HEK293T (cell line): ENCODE results near the gene FGD2.
"Not testable (repeated sequence)": the region's sequence is repeated elsewhere in the genome, so short reads cannot be mapped to it uniquely, and the experiment has no call there.

Source experiments
- CTCF ChIA-PET: fragments of 350-600 bp; formaldehyde crosslinking; extraction: SDS; loops from one replicate; lab custom pipeline; 2021; ENCODE audit warnings: antibody characterized with exemption, inconsistent platforms; lab: Yijun Ruan, JAX
- POLR2A ChIA-PET: fragments of 350-600 bp; formaldehyde crosslinking; extraction: SDS; loops from one replicate; lab custom pipeline; 2020; ENCODE audit warnings: antibody characterized with exemption, inconsistent platforms; lab: Yijun Ruan, JAX
- DNase-seq: peaks from one replicate; pipeline ENCODE4 v3.0.0; 2012; ENCODE audit warnings: mixed read lengths; ENCODE audit errors: extremely low spot score
- ARNT ChIP-seq: fragments of 450-650 bp; IDR thresholded peaks from 2 replicates; pipeline ENCODE4 v1.6.1; 2017; ENCODE audit warnings: mild to moderate bottlenecking
- BHLHE40 ChIP-seq: fragments of 450-650 bp; IDR thresholded peaks from 2 replicates; pipeline ENCODE4 v1.6.1; 2016; ENCODE audit warnings: mild to moderate bottlenecking, moderate library complexity, borderline replicate concordance
- CTBP1 ChIP-seq: fragments of 450-650 bp; IDR thresholded peaks from 2 replicates; pipeline ENCODE4 v1.6.1; 2016; ENCODE audit warnings: borderline replicate concordance
- ELF4 ChIP-seq: fragments of 450-650 bp; IDR thresholded peaks from 2 replicates; pipeline ENCODE4 v1.6.1; 2017; ENCODE audit warnings: antibody characterized with exemption
- FOXA1 ChIP-seq: fragments of 450-650 bp; IDR thresholded peaks from 2 replicates; pipeline ENCODE4 v1.6.1; 2016; ENCODE audit warnings: mild to moderate bottlenecking
- FOXK2 ChIP-seq: fragments of 450-650 bp; IDR thresholded peaks from 2 replicates; pipeline ENCODE4 v1.6.1; 2016; ENCODE audit warnings: mild to moderate bottlenecking
- FOXM1 ChIP-seq: fragments of 450-650 bp; IDR thresholded peaks from 2 replicates; pipeline ENCODE4 v1.6.1; 2017; ENCODE audit warnings: mild to moderate bottlenecking, borderline replicate concordance
- HDGF ChIP-seq: fragments of 450-650 bp; IDR thresholded peaks from 2 replicates; pipeline ENCODE4 v1.6.1; 2017; ENCODE audit warnings: antibody characterized with exemption, borderline replicate concordance
- L3MBTL2 ChIP-seq: fragments of 450-650 bp; conservative IDR thresholded peaks from 2 replicates; pipeline ENCODE4 v1.6.1; 2016; ENCODE audit warnings: mild to moderate bottlenecking
- LEF1 ChIP-seq: fragments of 450-650 bp; IDR thresholded peaks from 2 replicates; pipeline ENCODE4 v1.6.1; 2017; ENCODE audit warnings: mild to moderate bottlenecking, borderline replicate concordance
- NFRKB ChIP-seq: fragments of 450-650 bp; IDR thresholded peaks from 2 replicates; pipeline ENCODE4 v1.6.1; 2016; ENCODE audit warnings: mild to moderate bottlenecking, moderate library complexity
- SP1 ChIP-seq: fragments of 450-650 bp; IDR thresholded peaks from 2 replicates; pipeline ENCODE4 v1.6.1; 2017
- SUZ12 ChIP-seq: fragments of 450-650 bp; IDR thresholded peaks from 2 replicates; pipeline ENCODE4 v1.6.1; 2016; ENCODE audit warnings: mild to moderate bottlenecking
- TARDBP ChIP-seq: fragments of 450-650 bp; IDR thresholded peaks from 2 replicates; pipeline ENCODE4 v1.6.1; 2016
- ZNF384 ChIP-seq: fragments of 450-650 bp; IDR thresholded peaks from 2 replicates; pipeline ENCODE4 v1.6.1; 2016
- TF ChIP-seq, protein P1 (sequence below): fragments of 450-650 bp; IDR thresholded peaks from 2 replicates; pipeline ENCODE4 v1.6.1; 2016

FGD2 gene

GRCh38 chr6:37042150-37042549, 36.7 kb downstream of the FGD2 start:
- TF ChIP-seq FOXA1 (no peak), L3MBTL2 (no peak), FOXM1 (no peak), ZNF384 (no peak), ARNT (no peak), ELF4 (no peak), SUZ12 (no peak), SP1 (no peak), FOXK2 (no peak), TARDBP (no peak), NFRKB (no peak), HDGF (no peak), CTBP1 (no peak), BHLHE40 (no peak), LEF1 (no peak)
- TF ChIP-seq, protein P1, sequence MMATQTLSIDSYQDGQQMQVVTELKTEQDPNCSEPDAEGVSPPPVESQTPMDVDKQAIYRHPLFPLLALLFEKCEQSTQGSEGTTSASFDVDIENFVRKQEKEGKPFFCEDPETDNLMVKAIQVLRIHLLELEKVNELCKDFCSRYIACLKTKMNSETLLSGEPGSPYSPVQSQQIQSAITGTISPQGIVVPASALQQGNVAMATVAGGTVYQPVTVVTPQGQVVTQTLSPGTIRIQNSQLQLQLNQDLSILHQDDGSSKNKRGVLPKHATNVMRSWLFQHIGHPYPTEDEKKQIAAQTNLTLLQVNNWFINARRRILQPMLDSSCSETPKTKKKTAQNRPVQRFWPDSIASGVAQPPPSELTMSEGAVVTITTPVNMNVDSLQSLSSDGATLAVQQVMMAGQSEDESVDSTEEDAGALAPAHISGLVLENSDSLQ, result no peak
- ChIA-PET CTCF (interaction anchor here (0.6 to 1.4 kb wide), 2 partner anchors 24 to 750 kb away, joined by 3 read pairs; no protein-coding TSS in a partner anchor), POLR2A (no interaction called here)
- no peak for DNase-seq

DNA sequence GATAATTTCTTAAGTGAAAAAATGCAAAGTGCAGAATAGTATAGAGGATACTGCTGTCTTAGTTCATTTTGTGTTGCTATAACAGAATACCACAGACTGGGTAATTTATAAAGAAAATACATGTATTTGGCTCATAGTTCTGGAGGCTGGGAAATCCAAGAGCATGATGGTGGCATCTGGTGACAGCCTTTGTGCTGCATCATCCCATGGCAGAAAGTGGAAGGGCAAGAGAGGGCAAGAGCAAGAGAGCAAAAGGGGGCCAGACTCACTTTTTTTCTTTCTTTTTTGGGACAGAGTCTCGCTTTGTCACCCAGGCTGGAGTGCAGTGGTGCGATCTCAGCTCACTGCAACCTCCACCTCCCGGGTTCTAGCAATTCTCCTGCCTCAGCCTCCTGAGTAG, 37.6 kb downstream of the FGD2 start:
- CTCF ChIA-PET, result interaction anchor here (0.6 kb wide), 2 partner anchors 167 to 749 kb away, joined by 3 read pairs; no protein-coding TSS in a partner anchor
- DNase-seq, POLR2A ChIA-PET: not testable (repeated sequence)

DNA sequence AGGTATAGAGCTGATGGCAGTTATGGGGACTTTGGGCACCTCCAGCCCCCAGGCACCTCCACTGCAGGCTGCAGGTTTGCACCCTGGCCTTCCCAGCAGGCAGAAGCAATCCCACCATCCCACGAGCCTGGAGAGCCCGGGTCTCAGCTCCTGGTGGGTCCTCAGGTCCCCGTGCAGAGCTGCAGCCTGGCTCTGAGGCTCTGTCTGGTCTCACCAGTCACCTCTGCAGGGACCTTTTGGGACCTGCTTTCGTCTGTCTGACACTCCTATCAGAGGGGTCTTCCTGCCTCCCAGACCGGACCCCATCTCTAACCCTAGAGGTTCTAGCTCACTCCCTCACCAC, 41.9 kb downstream of the FGD2 start:
- TF ChIP-seq CTBP1 (no peak), L3MBTL2 (no peak)
- POLR2A ChIA-PET, result no interaction called here
- CTCF ChIA-PET, result interaction anchor here (0.6 to 1.5 kb wide), 4 partner anchors 29 to 163 kb away, joined by 3 to 4 read pairs (median 4); no protein-coding TSS in a partner anchor
- DNase-seq, result no peak

DNA sequence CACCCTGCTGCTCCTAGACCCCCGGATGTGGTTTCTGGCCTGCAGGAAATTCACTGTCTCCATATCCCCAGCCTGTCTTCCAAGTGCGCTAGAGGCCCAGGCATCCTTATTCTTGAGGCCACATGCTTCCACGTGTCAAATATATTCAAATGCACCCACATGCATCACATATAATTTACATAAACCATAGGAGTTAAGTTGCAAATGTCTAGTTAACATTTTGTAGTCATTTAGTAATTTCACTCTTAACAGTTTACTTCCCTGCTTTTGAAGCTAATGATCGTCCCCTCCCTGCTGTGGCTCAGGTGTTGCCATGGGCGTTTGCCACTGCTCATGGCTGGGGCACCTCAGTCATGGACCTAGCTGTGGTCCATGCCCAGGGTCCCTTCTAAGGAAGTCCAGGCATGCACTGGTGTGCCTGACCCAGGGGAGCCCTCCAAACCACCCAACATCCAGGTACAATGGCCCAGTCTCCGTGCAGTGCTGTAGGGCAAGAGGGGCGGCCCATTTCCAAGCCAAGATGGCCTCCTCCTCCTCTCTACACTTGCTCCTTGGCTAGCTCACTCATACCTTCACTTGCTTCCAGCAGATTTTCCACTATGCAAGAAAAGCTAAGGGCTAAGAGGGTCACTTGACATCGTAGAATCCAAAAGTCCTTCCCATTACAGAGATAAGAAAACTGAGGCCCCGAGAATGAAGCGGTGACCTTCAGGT, 42.4 kb downstream of the FGD2 start:
- TF ChIP-seq SUZ12, result no peak
- TF ChIP-seq BHLHE40, result no peak
- ChIA-PET CTCF (interaction anchor here (0.6 to 1.5 kb wide), 4 partner anchors 30 to 162 kb away, joined by 3 to 4 read pairs (median 4); no protein-coding TSS in a partner anchor), POLR2A (no interaction called here)
- DNase-seq, result no peak

DNA sequence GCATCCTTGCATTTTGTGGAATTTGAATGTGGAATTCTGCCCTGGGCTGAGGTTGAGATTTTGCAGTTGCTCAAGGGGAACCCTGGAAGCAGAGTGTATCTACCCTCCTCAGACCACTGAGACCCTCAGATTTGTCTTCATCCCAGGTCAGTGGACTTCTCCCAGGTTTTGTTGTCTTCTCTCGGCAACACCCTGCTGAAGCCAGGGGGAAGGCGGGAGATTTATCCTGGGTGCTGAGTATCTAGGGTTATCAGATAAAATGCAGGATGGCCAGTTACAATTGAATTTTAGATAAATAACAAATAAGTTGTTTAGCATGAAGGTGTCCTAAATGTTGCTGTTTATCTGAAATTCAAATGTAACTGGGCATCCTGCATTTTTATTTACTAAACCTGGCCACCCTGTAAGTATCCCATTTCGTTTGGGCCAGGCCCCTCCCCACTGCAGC, 43.0 kb downstream of the FGD2 start:
- CTCF ChIA-PET, result interaction anchor here (1.5 kb wide), 1 partner anchor 162 kb away, joined by 4 read pairs; no protein-coding TSS in a partner anchor

DNA sequence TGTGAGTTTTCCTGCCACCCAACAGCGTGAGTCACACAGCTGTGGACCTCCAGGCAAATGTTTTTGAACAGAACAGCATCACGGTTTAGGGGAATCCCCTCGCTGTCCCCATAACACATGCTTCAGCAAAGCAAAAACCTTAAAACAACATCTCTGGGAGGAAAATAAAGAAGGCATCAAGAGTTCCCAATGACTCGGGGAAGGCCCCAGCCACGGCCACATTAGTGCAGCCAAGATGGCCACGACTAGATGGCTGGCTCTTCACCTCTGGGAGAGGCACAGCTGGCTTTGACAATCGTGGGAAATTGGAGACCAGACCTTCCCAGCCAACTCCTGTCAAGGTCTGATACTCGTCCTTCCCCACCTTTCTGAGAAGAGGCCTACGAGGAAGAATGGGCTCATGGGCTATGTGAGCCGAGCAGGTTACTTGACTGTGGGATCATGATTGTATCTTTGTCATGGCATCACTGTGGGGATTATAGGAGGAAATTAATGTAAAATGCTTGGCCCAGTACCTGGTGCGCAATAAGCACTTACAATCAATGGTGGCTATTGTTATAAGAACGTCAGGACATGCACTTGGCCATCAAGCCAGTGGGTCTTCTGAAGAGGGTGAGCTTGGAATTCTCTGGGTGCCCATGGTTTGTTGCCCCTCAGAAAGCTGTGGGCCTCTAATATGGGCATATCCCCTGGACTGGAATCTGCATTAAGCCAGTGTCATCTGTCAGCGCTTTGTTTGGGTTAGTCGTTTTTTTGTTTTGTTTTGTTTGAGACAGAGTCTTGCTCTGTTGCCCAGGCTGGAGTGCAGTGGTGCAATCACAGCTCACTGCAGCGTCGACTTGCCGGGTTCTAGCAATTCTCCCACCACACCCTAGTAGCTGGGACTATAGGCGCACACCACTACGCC, 43.6 kb downstream of the FGD2 start:
- ChIA-PET POLR2A (no interaction called here), CTCF (interaction anchor here (1.5 to 3.8 kb wide), 2 partner anchors 21 to 31 kb away, joined by 4 to 14 read pairs; no protein-coding TSS in a partner anchor)
- DNase-seq, result no peak
- TF ChIP-seq FOXA1, result no peak
- TF ChIP-seq CTBP1, result no peak
- no peak for TF ChIP-seq L3MBTL2
- TF ChIP-seq SUZ12, result no peak
- TF ChIP-seq TARDBP, result no peak
- no peak for TF ChIP-seq LEF1
- TF ChIP-seq ARNT, result no peak
- TF ChIP-seq SP1, result no peak
- TF ChIP-seq FOXK2, result no peak
- TF ChIP-seq NFRKB, result no peak
- TF ChIP-seq, protein P1, result no peak
- TF ChIP-seq BHLHE40, result no peak
- no peak for TF ChIP-seq ZNF384

More for the DNA sequence above, 43.0 kb downstream of the FGD2 start:
- TF ChIP-seq NFRKB, result no peak
- POLR2A ChIA-PET, result no interaction called here
- DNase-seq, result no peak

GRCh38 chr6:37049758-37050044, 44.2 kb downstream of the FGD2 start:
- TF ChIP-seq CTBP1 (no peak), SUZ12 (no peak), ARNT (no peak), FOXA1 (no peak)
- CTCF ChIA-PET, result interaction anchor here (1.5 to 3.8 kb wide), 3 partner anchors 21 to 122 kb away, joined by 4 to 25 read pairs (median 14); no protein-coding TSS in a partner anchor
- no peak for DNase-seq
- POLR2A ChIA-PET, result no interaction called here
